ENCODE results near the gene RBM10.

DNA sequence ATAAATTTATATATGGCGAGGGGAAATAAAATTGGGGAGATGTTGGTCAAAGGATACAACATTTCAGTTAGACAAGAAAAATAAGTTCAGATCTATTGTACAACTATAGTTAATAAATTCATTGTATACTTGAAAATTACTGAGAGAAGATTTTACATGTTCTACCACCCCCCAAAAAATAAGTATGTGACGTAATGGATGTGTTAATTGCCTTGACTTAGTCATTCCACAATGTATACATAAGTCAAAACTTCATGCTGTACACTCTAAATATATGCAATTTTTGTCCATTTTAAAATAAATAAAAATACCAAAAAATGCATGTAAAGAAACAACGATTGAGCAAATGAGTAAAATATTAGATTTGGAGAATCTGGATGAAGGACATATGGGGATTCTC lies 89.6 kb downstream of the RBM10 start:
- TF ChIP-seq EZH2 (IDR thresholded peaks at IDR 0.05) (no peak), YY1 (IDR thresholded peaks at IDR 0.05; ENCODE audit: extremely low read depth, insufficient replicate concordance, low read depth, low read length) (no peak), CTCF (IDR thresholded peaks at IDR 0.05 in 2 of 3, conservative IDR thresholded peaks at IDR 0.05 in 1 of 3; ENCODE audit: borderline replicate concordance in 1 of 3, insufficient read depth in 1 of 3, low read depth in 2 of 3, low read length in 2 of 3) (no peak), RAD21 (IDR thresholded peaks at IDR 0.05; ENCODE audit: low read depth) (no peak), MAX (IDR thresholded peaks at IDR 0.05) (no peak), POLR2A (IDR thresholded peaks at IDR 0.05; ENCODE audit: borderline replicate concordance, extremely low read depth, insufficient read depth, insufficient read length) (no peak), FOSL1 (IDR thresholded peaks at IDR 0.05; ENCODE audit: low read depth) (no peak), SRF (IDR thresholded peaks at IDR 0.05; ENCODE audit: low read depth) (no peak), TCF7L2 (IDR thresholded peaks at IDR 0.05; ENCODE audit: borderline replicate concordance, extremely low read depth, insufficient read depth, insufficient read length) (no peak), ATF3 (IDR thresholded peaks at IDR 0.05) (no peak), ZNF274 (IDR thresholded peaks at IDR 0.05; ENCODE audit: low read depth, low read length) (no peak), ELF1 (IDR thresholded peaks at IDR 0.05; ENCODE audit: borderline replicate concordance, low read depth) (no peak)
- TF ChIP-seq, protein P1, sequence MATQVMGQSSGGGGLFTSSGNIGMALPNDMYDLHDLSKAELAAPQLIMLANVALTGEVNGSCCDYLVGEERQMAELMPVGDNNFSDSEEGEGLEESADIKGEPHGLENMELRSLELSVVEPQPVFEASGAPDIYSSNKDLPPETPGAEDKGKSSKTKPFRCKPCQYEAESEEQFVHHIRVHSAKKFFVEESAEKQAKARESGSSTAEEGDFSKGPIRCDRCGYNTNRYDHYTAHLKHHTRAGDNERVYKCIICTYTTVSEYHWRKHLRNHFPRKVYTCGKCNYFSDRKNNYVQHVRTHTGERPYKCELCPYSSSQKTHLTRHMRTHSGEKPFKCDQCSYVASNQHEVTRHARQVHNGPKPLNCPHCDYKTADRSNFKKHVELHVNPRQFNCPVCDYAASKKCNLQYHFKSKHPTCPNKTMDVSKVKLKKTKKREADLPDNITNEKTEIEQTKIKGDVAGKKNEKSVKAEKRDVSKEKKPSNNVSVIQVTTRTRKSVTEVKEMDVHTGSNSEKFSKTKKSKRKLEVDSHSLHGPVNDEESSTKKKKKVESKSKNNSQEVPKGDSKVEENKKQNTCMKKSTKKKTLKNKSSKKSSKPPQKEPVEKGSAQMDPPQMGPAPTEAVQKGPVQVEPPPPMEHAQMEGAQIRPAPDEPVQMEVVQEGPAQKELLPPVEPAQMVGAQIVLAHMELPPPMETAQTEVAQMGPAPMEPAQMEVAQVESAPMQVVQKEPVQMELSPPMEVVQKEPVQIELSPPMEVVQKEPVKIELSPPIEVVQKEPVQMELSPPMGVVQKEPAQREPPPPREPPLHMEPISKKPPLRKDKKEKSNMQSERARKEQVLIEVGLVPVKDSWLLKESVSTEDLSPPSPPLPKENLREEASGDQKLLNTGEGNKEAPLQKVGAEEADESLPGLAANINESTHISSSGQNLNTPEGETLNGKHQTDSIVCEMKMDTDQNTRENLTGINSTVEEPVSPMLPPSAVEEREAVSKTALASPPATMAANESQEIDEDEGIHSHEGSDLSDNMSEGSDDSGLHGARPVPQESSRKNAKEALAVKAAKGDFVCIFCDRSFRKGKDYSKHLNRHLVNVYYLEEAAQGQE (IDR thresholded peaks at IDR 0.05; ENCODE audit: low read depth) = no peak
